Hepatocyte (in vitro differentiated cells): ENCODE measurements around the gene ALOXE3.

Experiments
- EZH2phosphoT487 ChIP-seq: fragments of 200-600 bp; sonication (generic); IDR thresholded peaks from one replicate; pipeline ENCODE4 v1.6.1; 2018; ENCODE audit warnings: antibody characterized with exemption, mild to moderate bottlenecking, low read depth, moderate library complexity; ENCODE audit not compliant: unreplicated experiment, severe bottlenecking
- TF ChIP-seq, protein P1 (sequence below): fragments of 200-600 bp; sonication (generic); IDR thresholded peaks from 2 replicates; pipeline ENCODE4 v1.5.1; 2016; ENCODE audit warnings: antibody characterized with exemption, mild to moderate bottlenecking; ENCODE audit not compliant: poor library complexity

DNA sequence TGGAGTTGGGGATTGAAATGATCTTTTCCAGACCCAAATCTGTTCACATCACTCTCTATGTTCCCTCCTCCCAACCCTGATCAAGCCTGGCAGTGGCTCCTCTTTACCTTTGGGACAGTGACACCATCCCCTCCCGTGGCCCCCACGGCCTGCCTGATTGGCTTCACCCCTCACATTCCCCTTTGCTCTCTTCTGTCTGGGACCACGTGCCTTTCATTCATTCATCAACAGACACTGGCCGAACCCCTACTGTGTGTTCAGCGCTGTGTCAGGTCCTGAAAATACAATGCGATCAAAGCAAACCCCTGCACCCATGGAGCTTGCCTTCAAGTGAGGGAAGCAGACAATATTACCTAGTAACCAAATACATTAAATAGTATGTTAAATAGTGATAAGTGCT, 28.6 kb downstream of the ALOXE3 start:
- TF ChIP-seq, protein P1, sequence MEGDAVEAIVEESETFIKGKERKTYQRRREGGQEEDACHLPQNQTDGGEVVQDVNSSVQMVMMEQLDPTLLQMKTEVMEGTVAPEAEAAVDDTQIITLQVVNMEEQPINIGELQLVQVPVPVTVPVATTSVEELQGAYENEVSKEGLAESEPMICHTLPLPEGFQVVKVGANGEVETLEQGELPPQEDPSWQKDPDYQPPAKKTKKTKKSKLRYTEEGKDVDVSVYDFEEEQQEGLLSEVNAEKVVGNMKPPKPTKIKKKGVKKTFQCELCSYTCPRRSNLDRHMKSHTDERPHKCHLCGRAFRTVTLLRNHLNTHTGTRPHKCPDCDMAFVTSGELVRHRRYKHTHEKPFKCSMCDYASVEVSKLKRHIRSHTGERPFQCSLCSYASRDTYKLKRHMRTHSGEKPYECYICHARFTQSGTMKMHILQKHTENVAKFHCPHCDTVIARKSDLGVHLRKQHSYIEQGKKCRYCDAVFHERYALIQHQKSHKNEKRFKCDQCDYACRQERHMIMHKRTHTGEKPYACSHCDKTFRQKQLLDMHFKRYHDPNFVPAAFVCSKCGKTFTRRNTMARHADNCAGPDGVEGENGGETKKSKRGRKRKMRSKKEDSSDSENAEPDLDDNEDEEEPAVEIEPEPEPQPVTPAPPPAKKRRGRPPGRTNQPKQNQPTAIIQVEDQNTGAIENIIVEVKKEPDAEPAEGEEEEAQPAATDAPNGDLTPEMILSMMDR, result no peak
- TF ChIP-seq EZH2phosphoT487, result no peak
